NOMO-1 treated with dmso at 0.1 percent for 144 hours (cell line): ENCODE measurements around the gene SOX21.

Source experiments
- DNase-seq: peaks from one replicate; lab custom pipeline; 2025; ENCODE audit not compliant: unreplicated experiment; lab: John Stamatoyannopoulos, UW

Gene SOX21

DNA sequence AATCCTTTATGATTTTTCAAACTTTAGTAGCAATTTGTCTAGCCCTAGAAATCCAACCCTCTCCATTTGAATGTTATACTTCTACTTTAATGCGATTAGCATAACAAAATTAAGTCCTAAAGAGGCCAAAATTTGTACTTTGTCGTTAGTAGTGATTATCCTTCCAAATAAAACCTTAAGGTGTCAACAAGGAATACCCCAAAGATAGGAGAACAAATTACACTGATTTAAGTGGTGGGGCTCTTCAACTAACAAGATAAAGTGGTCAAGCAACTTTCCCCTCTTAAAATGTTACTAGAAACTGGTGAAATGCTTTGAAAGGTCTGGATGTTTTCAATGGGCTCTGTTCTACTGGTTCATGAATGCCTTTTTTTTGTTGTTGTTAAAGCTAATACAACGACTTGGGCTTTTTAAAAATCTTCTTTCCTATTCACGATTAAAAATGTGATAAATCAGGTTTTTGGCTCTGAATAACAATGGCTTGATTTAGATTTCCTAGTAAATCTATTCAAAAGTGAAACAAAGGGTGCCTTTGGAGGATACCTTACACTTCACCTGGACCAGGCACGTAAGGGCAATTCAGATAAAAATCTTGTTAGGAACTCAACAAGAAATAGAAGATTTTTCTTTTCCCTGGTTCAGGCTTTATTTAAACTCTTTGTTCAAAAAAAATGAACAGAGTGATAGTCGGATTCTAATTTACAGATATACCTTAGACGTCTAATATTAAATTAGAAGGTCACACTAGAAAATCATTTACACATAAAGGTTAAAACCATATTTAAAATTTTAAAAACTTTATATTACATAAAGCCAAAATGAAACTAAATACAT is 3.1 kb downstream of the SOX21 start:
- DNase-seq, result no peak

DNA sequence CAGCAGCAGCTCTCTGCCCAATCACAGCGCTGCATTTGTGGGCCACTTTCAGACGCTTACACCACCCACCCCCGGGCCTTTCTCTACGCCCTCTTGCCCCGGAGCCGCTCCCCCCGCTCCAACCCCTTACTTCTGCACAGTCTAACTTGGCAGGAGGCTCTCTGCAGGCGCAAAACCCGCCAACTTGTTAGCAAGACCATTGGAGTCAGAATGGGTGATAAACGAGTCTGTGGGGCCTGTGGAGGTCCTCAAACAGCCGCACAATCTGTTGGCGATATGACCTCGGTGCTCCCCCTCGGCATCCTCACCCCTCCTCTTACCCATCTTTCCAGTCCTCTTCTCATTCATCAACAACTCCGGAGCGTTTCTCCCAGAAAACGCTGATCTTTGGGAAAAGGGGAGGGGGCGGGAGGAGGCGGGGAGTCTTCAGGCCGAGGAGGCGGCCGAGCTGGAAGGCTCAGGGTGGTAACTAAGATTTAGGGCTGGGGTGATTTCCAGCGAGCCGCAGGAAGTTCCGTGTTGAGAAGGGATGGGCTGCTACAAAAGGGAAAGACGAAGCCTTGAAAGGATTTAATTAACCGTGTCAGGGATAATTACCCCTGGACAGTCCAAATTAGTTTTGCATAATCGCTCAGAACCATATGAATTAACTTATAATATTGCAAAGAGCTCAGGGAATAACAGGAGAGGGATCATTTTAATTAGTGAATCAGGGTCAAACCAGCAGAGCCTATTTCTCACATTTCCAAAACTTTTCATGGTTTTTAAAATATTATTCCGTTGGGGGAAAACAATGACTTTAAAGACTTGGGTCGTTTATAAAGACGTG is 4.1 kb downstream of the SOX21 start:
- DNase-seq, result no peak

DNA sequence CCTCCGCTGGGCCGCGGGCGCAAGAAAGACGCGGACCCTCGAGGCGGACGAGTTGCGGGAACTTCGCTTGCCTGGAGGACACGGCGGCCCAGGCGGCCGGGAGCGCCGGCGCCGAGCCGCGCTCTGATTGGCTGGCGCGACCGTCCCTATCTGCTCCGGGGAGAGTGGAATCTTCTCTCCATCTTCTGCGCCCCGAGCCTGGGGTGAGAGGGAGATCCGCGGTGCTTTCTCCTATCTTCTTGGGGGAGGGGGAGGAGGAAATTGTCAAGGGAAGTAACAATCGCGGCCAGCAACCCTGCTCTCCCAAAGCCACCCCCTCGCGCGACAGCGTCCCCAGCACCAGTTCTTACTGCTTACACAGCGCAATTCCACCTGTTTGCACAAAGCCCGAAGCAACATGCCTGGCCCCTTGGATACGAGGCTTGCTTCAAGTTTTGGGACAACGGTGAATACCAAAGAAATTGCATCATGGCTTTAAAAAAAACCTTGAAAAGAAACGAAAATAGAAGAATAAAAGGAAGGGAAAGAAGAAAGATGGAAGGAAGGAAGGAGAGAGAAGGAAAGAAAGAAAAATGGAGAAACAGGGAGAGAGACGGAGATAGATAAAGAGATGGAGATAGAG is 4.8 kb downstream of the SOX21 start:
- no peak for DNase-seq

DNA sequence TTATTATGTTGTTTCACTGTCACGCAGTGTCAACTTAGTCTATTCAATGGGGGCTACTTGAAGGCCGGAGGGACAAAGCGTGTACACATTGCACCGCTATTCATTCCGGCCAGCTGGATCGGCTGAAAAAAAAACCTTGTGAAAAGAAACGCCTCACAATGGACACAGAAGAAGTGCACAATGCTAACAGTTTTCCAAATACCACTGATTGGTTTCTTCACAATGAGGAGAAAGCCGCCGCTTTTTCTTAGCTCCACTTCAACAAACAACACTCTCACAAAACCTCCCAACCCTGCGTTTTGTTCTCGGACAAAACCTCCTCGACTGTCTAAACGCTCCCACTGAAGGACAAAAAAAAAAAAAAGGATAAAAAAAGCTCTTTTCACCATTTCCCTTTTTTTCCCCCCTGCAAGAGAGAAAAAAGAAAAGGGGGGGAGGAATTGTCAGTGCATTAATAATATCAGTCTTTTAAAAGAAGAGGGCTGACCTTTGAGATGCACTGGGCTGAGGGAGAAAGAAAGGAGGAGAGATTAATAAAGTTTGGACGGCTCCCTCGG is 5.4 kb downstream of the SOX21 start:
- DNase-seq, result no peak

DNA sequence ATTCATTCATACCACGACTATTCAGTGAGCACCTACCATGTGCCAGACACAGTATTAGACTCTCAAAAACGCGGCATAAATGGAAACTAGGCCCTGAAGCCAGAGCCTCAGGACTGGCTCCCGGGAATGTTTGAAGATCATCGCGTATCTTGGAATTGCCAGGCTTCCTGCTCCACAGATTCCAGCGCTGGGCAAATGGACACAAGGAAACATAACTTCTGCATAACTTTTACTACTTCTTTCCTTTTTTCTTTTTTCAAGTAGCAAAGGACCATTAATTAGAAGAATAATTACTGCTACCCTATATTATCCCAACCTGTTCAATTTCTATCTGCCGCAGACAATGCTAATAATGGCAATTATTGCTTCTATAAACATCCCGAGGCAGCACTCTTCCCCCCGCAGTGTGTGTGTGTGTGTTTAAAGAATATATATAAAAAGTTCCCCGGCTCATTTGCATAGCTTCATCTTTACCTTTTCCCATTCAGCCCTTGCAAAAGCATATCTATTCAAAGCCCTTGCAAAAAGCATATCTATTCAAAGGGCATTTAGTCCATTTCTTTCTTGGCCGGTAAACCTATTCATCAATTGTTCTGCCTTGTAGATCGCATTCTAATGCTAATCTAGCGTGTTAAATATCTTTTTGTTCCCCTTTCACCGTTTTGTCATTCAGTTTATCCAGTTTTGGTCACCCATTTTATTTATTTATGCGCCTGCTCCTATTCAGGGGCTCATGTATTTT is 6.1 kb downstream of the SOX21 start:
- DNase-seq, result no peak

DNA sequence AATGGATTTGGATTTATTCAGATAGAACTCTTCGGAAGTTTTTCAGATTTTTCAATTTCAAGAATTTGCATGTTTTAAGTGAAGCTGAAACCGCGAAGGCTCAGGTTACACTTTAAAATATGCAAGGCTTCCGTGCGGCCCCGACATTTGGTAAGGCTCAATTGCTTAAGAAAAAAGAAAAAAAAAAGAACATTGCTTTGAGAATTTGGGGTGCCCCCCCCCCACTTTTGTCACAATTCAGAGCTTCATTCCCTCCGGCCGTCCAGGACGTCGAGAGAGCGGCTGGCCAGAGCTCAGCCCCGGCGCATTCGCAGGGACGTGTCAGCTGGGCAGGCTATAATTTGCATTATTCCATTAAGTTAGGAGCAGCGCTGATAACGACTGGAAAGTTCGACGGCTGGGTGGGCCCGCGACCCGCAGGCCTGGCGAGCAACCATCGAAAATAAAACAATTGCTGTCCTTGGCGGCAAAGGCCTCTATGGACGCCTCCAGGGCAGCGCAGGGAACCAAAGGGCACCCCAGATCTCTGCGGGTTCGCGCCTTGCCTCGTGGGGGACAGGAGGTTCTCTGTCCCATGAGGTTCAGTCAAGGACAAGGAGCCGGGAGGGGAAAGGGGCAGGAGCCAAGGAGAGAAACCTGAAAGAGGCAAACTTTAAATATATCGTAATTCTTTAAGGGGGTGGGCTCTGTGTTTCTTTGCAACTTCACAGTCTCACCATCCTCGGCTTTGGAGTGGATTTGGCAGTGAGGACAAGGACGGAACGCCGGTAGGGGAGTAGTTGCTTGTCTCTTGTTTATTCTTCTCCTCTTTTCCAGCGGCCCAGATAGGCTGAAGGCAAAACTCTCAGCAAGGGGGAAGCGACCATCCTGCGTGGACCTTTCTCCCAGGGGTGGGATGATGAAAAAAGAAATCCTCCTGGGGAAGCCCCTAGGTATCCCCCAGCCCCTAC is 7.0 kb downstream of the SOX21 start:
- no peak for DNase-seq

DNA sequence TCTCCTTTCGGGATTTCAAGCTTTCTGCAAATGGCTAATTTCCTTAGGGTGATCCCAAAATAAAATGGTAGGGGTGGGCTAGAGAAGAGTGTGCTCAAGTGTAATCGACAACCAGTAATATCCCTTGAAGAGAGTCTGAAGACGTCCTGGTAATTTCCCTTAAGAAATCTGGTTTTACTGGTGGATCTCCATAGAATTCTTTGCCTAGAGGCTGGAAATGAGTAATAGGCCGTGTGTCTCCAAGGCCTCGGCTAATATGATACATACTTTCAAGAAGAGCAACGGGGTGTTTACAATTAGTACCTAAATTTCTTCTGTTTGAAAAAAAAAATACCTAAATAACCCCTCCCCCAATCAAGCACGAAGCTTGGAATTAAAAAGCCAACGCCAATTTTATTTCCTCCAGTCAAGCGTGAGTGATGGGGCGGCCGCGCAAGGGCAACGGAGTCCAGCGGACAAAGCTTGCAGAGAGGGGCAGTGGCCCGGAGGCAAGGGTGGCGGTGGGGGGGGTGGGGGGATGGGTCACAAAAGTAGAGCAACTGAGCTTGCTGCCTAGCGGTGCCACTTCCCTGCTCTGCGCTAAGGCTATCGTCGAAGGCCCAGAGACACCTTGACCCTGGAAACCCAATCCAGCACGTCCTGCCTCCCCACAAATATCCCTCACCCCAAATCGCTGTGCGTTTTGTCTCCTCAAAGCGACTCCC is 7.8 kb downstream of the SOX21 start:
- no peak for DNase-seq

DNA sequence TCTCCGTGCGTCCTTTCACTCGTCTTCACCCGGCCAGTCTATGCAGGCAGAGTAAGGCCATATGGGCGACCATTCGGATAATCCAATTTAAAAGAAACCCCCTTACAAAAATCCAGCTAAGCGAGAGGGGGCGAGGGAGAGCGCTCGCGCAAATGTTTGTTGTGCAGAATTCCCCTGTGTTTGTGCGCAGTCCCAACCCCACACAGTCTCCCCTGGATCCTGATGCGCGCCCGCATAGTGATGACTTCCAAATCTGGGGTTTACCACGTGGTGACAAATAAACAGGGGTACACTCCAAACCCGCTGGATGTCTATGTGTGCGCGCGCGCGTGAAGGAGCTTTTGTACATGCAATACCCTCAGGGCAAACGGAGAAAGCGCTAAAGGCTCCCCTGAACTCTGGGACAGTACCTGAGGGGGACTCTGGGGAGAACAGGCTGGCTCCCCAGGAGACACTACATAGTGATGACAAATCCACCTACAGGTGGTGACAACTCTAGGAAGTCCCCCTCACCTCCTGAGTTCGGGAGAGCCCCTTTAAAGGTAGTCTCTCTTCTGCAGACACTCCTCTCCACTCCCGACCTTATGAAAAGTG is 8.5 kb downstream of the SOX21 start:
- DNase-seq, result no peak

DNA sequence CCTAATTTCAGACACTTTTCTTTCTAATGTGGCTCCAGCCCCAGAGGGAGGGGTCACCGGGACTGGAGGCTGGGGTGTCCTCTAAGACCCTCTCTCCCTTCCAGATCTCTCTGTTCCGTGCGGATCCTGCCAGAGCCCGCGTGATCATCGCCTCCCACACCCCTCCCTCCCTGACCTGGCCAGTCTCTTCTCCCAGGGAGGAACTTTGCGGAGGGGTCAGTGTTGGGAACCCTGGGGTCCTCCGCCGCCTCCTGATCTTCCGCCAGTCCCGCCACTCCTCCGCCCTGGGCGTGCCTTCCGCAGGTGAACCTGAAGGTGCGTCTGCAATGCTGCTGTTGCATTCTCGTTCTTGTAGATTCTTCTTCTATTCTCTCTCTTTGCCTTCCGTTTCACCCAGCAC is 9.1 kb downstream of the SOX21 start:
- DNase-seq, result no peak

DNA sequence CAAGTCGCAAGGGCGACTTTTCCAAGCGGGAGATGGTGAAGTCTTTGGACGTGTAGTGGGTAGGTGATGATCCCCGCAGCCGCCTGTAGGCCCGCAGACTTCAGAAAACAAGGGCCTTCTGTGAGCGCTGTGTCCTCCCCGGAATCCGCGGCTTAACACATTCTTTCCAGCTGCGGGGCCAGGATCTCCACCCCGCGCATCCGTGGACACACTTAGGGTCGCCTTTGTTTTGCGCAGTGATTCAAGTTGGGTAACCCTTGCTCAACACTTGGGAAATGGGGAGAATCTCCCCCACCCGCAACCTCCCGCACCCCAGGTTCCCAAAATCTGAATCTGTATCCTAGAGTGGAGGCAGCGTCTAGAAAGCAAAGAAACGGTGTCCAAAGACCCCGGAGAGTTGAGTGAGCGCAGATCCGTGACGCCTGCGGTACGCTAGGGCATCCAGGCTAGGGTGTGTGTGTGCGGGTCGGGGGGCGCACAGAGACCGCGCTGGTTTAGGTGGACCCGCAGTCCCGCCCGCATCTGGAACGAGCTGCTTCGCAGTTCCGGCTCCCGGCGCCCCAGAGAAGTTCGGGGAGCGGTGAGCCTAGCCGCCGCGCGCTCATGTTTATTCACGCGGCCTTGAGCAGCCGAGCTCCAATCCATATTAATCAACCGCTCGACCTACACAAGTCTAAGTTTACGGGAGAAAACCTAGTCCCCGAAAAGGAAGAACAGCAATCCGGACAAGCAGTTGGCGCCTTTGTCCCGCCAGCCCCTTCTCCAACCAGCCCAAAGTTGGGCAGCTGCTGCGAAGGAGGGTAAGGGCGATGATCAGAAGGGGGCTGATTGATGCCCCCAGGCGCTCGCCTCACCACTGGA is 9.9 kb downstream of the SOX21 start:
- DNase-seq, result no peak

DNA sequence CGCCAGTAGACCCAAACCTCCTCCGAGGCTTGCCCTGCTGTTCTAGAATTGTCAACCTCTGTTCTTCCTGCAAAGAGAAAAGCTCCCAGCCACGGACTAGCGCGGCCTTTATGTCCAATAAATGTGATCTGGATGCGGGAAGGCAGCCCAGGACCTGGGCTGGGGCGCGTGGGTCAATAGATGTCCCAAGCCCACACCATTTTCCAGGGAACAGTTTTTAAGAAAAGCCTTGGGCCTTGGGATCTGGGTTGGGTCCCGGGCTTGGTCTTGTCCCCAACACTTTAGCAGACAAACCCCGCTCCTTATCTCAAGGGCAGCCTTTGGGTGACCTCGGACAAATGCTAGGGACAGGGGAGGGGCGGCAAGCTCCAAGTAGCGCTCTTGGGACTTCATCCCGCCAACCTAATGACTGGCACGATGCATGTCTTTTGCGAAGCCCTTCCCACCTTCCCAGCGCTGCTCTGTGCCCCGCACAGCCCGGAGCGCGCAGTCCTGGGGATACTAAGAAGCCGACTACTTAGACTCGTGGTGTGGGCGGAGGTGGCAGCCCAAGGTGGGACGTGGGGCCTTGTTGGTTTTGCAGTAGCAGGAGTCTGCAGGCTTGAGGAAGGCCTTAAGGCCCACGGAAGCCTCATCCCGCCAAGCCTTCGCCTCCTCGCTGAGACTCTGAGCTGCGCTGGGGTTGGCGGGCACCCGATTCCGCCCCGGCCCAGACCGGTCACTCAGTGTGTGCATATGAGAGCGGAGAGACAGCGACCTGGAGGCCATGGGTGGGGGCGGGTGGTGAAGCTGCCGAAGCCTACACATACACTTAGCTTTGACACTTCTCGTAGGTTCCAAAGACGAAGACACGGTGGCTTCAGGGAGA is 10.8 kb downstream of the SOX21 start:
- DNase-seq, result no peak

DNA sequence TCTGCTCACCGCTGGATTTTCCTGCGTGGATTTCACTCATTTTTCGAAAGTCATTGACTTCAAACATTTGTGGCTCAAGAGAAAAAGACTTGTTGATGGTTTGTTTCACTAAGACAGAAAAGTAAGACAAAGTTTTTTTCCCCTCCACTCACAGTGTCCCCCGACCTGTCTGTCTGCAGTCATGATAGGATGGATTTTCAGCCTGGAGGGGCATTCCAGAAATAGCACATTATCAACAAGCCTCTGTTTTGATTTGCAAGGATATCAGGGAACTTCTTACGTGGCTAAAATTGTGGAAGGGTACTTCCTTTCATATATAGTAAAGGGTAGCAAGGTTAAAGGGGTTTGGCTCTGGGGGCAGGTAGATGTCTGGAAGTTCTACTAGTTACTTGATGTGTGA is 11.8 kb downstream of the SOX21 start:
- DNase-seq, result no peak

DNA sequence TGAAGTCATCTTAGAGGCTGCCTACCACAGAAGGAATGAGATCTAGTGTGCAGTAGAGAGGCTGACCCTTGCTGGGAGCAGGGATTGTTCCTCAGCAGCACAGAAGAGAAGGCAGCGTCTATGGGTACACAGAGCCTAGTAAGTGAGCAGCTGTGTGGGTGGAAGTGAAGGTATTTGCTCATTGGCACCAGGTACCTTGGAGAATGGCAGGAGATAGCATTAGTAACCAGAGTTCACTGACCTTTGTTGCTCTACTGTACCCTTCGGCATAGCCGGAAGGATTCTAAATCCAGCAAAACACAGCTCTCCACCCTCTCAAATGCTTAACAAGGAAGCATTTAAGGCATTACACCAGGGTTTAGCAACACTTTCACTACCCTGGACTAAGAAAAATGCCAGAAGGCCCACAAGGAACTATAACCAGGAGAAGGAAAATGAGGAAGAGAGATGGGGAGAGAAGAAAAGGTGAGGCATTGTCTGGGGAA is 12.3 kb downstream of the SOX21 start:
- DNase-seq, result no peak

DNA sequence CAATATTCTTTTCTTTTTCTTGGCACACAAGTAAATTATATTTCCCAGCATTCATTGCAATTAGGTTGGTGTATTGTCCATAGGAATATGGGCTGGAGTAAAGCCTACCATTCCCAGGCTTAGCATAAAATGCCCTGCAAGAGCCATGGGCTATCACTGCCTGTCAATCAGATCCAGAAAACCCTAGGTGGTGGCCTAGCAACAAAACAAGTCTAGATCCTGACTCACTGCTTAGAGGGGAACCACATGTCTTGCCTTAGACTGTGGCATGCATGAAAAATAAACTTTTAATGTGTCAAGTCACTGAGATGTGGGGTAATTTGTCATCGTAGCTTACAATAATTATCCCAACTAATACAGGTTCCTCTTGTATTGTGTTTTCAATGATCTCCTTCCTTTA is 16.2 kb downstream of the SOX21 start:
- DNase-seq, result no peak

DNA sequence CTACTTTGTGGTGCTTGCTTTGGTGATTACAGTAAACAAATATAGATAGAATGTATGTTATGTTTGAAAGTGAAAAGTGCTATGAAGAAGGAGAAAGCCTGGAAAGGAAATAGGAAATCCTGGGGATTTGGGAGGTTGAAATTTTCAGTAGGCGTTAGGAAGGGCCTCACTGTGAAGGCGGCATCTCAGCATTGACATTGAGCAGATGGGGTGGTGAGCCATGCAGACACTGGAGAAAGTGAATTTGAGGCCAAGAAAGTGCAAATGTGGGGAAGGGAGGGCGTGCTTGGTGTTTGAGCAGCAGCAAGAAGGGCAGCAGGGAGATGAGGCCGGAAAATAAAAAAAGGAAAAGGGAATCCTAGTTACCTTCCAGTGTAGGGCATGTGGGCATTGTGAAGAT is 20.3 kb downstream of the SOX21 start:
- no peak for DNase-seq

DNA sequence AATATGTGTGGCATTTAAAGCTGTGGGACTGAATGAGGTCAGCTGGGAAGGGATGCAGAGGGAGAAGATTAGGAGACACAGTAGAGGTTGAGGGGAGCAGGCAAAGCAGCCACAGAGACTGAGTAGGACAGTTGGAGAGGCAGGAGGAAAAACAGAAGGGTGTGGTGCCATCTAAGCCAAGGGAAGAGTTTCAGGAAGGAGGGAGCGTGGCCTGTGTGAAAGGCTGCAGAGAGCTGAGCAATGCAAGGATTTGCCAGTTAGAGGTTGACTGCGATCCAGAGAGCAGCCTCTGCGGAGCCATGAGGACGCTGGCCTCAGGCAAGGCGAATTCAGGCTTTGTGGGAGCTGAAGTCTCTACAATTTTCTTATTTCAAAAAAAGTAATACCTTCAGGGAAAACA is 28.9 kb downstream of the SOX21 start:
- DNase-seq, result no peak

DNA sequence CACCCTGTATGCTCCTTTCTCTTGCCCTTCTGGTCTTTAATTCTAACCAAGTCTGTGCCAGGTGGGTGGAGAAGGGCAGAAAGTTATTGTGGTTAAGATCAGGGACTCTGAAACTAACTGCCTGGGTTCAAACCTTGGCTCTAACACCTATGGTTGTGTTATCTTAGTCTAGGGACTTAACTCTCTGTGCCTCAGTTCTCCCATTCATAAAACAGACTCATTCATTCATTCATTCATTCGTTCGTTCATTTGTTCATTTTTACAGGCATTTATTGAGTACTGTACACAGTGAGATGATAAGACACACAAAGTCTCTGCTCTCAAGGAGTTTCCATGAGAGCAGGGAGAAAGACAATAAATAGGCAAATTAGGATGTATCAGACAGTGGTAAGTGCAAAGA is 30.1 kb downstream of the SOX21 start:
- no peak for DNase-seq
